NB4 (cell line): ENCODE measurements around the gene APOBEC3A.

Source experiments
- MAX ChIP-seq: IDR thresholded peaks from 2 replicates; pipeline ENCODE4 v1.6.1; 2011; ENCODE audit warnings: low read depth, low read length
- MYC ChIP-seq: IDR thresholded peaks from 2 replicates; pipeline ENCODE4 v1.6.1; 2011; ENCODE audit warnings: low read depth, low read length
- POLR2A ChIP-seq: IDR thresholded peaks from 2 replicates; pipeline ENCODE4 v1.6.1; 2011; ENCODE audit warnings: mild to moderate bottlenecking; ENCODE audit not compliant: insufficient read length; ENCODE audit errors: extremely low read depth
- TF ChIP-seq, protein P1 (sequence below): IDR thresholded peaks from one replicate; pipeline ENCODE4 v1.5.1; 2012; ENCODE audit warnings: low read depth, low read length

GRCh38 chr22:38941488-38941987 lies 15.9 kb upstream of the APOBEC3A start:
- TF ChIP-seq, protein P1, sequence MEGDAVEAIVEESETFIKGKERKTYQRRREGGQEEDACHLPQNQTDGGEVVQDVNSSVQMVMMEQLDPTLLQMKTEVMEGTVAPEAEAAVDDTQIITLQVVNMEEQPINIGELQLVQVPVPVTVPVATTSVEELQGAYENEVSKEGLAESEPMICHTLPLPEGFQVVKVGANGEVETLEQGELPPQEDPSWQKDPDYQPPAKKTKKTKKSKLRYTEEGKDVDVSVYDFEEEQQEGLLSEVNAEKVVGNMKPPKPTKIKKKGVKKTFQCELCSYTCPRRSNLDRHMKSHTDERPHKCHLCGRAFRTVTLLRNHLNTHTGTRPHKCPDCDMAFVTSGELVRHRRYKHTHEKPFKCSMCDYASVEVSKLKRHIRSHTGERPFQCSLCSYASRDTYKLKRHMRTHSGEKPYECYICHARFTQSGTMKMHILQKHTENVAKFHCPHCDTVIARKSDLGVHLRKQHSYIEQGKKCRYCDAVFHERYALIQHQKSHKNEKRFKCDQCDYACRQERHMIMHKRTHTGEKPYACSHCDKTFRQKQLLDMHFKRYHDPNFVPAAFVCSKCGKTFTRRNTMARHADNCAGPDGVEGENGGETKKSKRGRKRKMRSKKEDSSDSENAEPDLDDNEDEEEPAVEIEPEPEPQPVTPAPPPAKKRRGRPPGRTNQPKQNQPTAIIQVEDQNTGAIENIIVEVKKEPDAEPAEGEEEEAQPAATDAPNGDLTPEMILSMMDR, result no peak
- TF ChIP-seq POLR2A (no peak), MAX (no peak), MYC (no peak)
